GM12878 (cell line): ENCODE data around the gene SLC4A1.

Source experiments
- CBX5 ChIP-seq: sonication (generic); IDR thresholded peaks from 2 replicates; pipeline ENCODE4 v1.6.1; 2016; ENCODE audit warnings: low read depth, moderate library complexity, mild to moderate bottlenecking, inconsistent platforms
- EZH2 ChIP-seq: IDR thresholded peaks from 2 replicates; pipeline ENCODE4 v1.6.1; 2012; ENCODE audit warnings: low read depth, mild to moderate bottlenecking, control low read depth, inconsistent platforms, low read length, borderline replicate concordance; ENCODE audit not compliant: control insufficient read depth
- HCFC1 ChIP-seq: fragments of 150-350 bp; IDR thresholded peaks from 2 replicates; pipeline ENCODE4 v1.6.1; 2014; ENCODE audit warnings: low read length
- IKZF1 ChIP-seq: fragments of 450-650 bp; conservative IDR thresholded peaks from 2 replicates; pipeline ENCODE4 v1.6.1; 2017; ENCODE audit warnings: antibody characterized with exemption, mild to moderate bottlenecking
- POLR2A ChIP-seq: IDR thresholded peaks from 2 replicates; pipeline ENCODE4 v1.6.1; 2011; ENCODE audit warnings: low read depth, mild to moderate bottlenecking, low read length
- TF ChIP-seq, protein P1 (sequence below): fragments of 450-650 bp; conservative IDR thresholded peaks from 2 replicates; pipeline ENCODE4 v1.6.1; 2017; ENCODE audit warnings: mild to moderate bottlenecking, moderate library complexity
- TF ChIP-seq, protein P2 (sequence below), 3 experiments: IDR thresholded peaks in 2 of 3; conservative IDR thresholded peaks in 1 of 3; 2 replicates each; pipeline ENCODE4 v1.5.1; 2011; ENCODE audit warnings: low read depth in 3 of 3, low read length in 3 of 3, mild to moderate bottlenecking in 3 of 3, control low read depth in 2 of 3, moderate library complexity in 2 of 3, inconsistent platforms in 1 of 3, mixed read lengths in 1 of 3; ENCODE audit not compliant: control insufficient read depth in 2 of 3, insufficient read depth in 1 of 3; ENCODE audit errors: extremely low read depth in 1 of 3

- TF ChIP-seq, protein P1, sequence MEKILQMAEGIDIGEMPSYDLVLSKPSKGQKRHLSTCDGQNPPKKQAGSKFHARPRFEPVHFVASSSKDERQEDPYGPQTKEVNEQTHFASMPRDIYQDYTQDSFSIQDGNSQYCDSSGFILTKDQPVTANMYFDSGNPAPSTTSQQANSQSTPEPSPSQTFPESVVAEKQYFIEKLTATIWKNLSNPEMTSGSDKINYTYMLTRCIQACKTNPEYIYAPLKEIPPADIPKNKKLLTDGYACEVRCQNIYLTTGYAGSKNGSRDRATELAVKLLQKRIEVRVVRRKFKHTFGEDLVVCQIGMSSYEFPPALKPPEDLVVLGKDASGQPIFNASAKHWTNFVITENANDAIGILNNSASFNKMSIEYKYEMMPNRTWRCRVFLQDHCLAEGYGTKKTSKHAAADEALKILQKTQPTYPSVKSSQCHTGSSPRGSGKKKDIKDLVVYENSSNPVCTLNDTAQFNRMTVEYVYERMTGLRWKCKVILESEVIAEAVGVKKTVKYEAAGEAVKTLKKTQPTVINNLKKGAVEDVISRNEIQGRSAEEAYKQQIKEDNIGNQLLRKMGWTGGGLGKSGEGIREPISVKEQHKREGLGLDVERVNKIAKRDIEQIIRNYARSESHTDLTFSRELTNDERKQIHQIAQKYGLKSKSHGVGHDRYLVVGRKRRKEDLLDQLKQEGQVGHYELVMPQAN: no peak
- TF ChIP-seq, protein P2, sequence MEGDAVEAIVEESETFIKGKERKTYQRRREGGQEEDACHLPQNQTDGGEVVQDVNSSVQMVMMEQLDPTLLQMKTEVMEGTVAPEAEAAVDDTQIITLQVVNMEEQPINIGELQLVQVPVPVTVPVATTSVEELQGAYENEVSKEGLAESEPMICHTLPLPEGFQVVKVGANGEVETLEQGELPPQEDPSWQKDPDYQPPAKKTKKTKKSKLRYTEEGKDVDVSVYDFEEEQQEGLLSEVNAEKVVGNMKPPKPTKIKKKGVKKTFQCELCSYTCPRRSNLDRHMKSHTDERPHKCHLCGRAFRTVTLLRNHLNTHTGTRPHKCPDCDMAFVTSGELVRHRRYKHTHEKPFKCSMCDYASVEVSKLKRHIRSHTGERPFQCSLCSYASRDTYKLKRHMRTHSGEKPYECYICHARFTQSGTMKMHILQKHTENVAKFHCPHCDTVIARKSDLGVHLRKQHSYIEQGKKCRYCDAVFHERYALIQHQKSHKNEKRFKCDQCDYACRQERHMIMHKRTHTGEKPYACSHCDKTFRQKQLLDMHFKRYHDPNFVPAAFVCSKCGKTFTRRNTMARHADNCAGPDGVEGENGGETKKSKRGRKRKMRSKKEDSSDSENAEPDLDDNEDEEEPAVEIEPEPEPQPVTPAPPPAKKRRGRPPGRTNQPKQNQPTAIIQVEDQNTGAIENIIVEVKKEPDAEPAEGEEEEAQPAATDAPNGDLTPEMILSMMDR (IDR thresholded peaks at IDR 0.05 in 2 of 3, conservative IDR thresholded peaks at IDR 0.05 in 1 of 3; ENCODE audit: control insufficient read depth in 2 of 3, extremely low read depth in 1 of 3, insufficient read depth in 1 of 3, low read depth in 3 of 3, low read length in 3 of 3): no peak
- TF ChIP-seq POLR2A (no peak), HCFC1 (no peak), IKZF1 (no peak), CBX5 (no peak), EZH2 (no peak)
Measured at GRCh38 chr17:44311562-44312181, 43.7 kb upstream of the SLC4A1 start.
